HG03045 (cell line): ENCODE results near the gene NCOR1.

Experiments
- ATAC-seq: cut with Tn5 transposase; IDR thresholded peaks from one replicate; pipeline ENCODE4 v1.9.1; 2021; ENCODE audit warnings: mild to moderate bottlenecking, moderate library complexity; ENCODE audit not compliant: unreplicated experiment

Gene NCOR1

DNA sequence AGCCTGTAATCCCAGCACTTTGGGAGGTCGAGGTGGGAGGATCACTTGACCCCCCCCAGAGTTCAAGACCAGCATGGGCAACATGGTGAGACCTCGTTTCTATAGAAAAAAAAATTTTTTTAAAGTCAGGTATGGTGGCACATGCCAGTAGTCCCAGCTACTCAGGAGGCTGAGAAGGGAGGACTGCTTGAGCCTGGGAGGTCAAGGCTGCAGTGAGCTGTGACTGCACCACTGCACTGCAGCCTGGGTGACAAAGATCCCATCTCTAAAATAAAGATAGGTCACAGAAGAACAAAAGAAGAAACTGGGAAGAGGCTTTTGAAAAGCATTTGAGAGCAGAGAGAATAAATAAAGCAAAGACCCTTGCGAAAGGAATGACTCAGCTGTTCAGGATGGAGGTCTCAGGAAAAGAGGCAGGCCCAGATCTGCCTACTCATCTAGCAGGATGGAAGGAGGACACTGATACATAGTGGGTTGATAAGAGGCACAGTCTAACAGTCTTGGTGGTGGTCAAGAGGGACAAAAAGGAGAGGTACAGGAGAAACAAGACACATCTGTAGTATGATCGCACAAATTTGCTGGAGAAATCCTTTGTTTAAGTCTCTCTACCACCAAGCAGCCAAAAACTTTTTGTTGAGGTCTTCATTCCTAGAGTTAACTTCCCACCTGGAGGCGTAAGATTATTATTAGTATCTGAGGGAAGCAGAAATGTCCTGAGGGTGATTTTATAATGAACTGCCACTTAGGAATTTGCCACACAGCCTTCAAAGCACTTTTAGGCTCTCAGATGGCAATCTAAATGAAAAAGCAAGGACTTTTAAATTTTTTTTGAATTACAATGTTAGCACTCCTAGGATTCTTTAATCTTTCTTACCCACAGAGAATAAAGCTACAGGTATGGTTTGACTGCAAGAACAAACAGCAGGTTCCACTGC, 233.4 kb downstream of the NCOR1 start:
- no peak for ATAC-seq

DNA sequence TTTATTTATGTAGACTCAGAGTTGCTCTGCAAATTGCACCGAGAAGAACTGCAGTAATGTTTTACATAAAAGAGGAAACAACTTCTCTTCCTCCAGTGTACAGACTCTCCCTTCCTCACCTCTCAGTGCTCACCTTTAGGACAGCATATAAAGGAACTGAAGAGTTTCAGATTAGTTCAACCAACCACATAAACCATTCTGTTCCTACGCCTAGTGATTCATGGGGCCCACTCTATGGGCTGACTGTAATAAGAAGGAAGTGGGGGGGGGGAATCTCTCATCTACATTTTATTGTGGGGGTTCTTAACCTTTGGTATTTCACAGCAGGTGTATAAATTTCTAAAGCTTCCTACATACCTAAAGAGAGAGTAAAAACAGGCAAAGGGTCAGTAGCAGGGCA, 234.1 kb downstream of the NCOR1 start:
- peak; percentile 61 for ATAC-seq
